ENCODE data around the gene SLC28A1. TPM values are rescaled to one million over a fixed set of nuclear protein-coding genes. Genes with fewer than 3 reads are reported as not detected.

SLC28A1 gene
- total RNA-seq, 1 donor from 2014 or later: 0.45 TPM

DNA sequence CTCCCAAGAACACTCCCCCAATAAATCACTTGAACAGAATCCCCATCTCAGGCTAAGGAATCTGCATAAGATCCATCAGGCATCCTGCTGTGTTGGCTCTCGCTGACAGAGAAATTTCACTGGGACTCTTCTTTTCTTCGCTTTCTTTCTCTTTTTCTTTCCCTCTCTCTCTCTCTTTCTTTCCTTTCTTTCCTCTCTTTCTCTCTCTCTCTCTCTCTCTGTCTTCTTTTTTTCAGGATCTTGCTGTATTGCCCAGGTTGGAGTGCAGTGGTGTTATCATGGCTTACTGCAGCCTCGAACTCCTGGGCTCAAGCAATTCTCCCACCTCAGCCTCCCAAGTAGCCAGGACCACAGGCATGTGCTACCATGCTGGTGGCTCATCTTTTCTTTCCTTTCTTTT lies 4.5 kb upstream of the SLC28A1 start:
- intact Hi-C loops (cut with DNase I): no loop called here
- no peak for ATAC-seq
- no peak for DNase-seq (ENCODE audit: low spot score)

DNA sequence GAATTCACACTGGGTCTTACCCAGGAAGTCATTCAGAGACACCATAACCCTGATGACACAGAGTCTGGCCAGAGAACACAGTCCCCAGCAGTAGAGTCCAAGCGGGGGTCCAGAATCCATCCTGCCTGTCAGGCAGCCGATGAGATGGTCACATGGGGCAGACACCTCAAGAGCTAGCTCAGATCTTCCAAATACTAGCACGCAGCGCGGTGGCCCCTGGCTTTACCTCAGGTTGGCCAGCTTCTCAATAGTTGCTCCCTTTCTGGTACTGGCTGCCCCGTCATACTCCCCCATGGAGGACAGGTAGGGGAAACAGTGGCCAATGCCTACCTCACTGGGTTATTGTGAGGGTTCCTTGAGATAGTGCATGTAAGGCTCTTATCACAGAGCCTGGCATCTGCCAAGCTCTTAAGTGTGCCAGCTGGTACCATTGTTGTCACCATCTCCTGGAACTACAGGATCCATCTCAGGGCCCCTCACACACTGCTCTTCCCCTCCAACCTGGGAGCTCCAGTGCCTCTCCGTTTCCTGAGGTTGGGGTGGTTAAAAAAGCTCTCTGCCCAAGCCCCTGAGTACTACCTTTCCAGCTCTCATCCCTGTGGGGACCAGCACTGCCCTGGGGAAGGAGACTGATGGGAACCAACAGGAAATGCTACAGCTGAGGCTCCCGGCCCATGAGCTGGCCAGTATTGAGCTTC lies 3.5 kb upstream of the SLC28A1 start:
- no peak for DNase-seq (ENCODE audit: low spot score)
- intact Hi-C loops (cut with DNase I): no loop called here
- no peak for ATAC-seq

DNA sequence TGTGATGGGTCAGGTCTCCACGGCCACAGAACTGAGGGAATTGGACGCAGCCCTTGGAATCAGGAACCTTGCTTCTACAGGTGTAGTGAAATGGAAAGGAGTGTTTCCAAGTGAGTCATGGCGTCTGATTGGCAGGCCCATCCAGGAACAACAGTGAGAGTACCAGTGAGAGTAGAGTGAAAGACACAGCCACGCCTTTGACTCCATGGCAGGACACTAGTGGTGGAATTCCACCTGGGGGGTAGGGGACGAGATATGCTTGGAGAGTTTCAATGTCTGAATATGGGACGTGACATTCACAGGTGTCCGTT lies 3.0 kb upstream of the SLC28A1 start:
- no peak for DNase-seq (ENCODE audit: low spot score)
- intact Hi-C loops (cut with DNase I): no loop called here
- ATAC-seq: no peak

DNA sequence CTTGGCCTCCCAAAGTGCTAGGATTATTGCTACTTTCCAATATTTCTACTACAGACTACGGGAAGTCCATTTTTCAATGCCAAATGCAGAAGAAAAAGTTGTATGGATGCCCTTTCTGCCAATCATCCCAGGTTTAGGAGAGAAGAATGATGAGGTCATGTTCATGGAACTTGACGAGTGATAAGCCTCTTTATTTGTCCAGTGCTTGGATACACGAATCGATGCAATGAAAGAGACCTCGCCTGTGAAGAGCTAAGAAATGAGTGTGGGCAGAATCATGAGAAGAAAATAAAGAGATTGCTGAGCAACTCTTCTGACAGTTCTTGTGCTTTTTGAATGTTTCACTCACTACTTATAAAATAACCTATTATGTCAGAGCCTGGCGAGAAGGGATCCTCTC lies 996 bp upstream of the SLC28A1 start:
- no peak for ATAC-seq
- no peak for DNase-seq (ENCODE audit: low spot score)
- intact Hi-C loops (cut with DNase I): no loop called here

DNA sequence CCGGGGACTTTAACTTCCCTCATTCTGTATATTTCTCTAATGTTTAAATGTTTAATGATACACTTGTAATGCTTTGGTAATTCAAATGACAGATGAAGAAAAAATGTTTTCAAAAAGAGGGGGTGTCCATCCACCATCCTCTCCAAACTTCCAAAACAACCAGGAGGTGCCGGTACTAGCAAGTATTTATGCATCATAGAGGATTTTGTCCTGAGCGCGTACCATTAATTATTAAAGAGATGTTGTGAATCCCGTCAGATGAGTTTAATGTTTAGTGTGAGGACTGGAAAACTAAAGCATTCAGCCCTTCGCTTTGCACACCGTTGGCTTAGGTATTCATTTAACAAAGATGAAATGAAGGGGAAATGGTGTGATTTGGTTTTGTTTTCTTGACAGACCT lies 1.3 kb downstream of the SLC28A1 start:
- ATAC-seq: no peak
- intact Hi-C loops (cut with DNase I): no loop called here
- DNase-seq (ENCODE audit: low spot score): no peak

DNA sequence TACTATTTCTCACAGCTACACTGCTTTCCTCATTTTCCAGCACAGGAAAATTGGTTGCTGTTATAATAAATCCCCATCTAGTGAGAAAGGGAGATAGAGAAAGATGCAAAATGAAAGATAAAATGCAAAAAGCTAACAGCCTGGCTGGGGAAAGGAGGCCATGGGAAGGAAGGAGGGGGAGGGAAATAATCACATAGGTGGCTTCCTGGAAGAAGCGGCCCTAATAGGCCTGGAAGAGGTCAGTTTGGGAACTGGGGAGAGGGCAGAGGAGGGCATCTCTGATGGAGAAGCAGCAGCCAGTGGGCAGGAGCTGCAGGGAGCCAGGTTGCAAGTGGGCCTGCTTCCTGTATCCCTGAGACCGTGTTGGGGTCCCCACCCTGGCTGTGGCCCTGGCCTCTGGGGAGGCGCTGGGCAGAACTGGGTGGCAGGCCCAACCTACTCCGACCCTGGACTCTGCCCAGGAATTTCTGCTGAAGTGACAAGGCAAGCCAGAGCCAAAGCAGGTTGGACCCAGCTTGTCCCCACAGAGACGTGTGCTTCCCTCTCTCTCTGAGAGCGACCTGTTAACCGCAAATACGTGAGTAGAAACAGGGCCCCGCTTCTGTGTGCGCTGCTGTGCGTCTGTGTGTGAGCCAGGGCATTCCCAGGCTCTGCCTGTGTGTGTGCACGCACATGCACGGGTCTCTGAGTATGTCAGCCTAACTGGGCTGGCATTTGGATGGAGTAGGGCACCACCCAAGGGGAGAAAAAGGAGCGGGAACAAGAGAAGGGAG lies 1.9 kb downstream of the SLC28A1 start:
- ATAC-seq: no peak
- DNase-seq (ENCODE audit: low spot score): no peak
- intact Hi-C loops (cut with DNase I): no loop called here

DNA sequence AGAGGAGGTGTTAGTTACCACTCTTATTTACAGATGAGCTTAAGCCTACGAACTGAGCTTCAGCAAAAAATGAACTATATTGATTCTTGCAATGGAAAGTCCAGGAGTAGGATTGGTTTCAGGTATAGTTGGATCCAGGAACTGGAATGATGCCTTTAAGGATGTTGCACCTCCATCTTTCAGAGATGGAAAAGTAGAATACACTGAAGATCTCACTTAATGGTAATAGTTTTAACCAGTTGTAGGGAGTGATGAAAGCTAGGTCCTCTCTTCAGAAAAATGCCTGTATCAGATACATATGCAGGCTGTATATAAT lies 2.5 kb downstream of the SLC28A1 start:
- intact Hi-C loops (cut with DNase I): no loop called here
- DNase-seq (ENCODE audit: low spot score) (no peak), ATAC-seq (no peak)

DNA sequence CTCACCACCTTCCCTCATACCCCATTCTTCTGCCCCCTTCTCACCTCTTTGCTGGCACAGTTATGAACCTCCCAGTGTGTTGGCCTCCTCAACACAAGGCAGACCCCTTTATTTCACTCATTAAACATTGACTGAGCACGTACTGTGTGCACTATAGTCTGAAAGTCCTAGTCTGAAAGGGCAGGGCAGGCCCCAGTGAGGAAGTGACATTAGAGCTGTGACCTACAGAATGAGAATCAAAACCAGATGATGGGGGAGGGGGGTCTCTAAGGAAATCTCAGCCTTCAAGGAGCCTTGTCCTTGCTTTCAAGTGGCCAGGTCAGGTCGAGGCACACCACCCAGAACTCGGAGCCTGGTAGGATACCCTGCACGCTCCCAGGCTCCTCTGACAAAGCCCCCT lies 3.5 kb downstream of the SLC28A1 start:
- DNase-seq (ENCODE audit: low spot score): no peak
- intact Hi-C loops (cut with DNase I): no loop called here

DNA sequence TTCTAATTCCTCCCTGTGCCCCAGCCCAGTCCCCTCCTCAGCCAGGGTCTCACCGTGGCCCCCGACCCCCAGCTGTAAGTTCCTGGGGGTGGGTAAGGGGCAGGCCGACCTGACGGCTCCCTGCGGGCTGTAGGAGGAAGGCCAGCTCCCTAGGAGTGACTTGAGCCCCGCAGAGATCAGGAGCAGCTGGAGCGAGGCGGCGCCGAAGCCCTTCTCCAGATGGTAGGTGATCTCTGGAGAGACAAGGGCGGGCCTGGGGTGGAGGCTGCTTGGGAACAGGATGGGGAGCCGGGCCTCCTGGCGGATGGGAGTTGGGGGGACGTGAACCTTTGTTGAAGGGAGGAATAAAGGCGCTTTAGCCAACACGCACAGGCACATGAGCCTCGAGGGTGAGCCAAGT lies 4.2 kb downstream of the SLC28A1 start:
- no peak for ATAC-seq
- intact Hi-C loops (cut with DNase I): no loop called here

More for the DNA sequence above, 3.5 kb downstream of the SLC28A1 start:
- no peak for ATAC-seq

DNA sequence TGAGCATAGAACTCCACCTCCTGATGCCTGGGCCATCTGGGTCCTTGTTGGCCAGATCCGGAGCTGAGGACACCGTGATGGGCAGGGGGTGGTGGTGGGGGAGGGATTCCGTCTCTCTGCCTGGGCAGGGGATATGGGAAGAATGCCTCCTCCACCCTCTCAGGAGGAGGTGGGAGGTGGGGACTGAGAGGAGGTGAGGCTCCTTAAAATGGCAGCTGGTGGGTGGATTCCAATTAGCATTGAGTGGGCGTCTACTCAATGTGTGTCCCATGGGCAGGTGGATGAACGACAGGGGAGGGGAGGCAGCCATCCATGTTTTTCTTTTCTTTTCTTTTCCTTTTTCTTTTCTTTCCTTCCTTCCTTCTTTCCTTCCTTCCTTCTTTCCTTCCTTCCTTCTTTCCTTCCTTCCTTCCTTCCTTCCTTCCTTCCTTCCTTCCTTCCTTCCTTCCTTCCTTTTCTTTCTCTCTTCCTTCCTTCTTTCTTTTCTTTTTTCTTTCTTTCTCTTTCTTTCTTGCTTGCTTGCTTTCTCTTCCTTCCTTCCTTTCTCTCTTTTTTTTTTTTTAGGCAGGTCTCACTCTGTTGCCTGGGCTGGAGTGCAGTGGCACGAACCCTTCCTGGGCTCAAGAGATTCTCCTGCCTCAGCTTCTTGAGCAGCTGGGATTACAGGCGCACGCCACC lies 5.0 kb downstream of the SLC28A1 start:
- intact Hi-C loops (cut with DNase I): no loop called here
- DNase-seq (ENCODE audit: low spot score): no peak
- no peak for ATAC-seq

More for the DNA sequence above, 4.2 kb downstream of the SLC28A1 start:
- DNase-seq (ENCODE audit: low spot score): no peak

DNA sequence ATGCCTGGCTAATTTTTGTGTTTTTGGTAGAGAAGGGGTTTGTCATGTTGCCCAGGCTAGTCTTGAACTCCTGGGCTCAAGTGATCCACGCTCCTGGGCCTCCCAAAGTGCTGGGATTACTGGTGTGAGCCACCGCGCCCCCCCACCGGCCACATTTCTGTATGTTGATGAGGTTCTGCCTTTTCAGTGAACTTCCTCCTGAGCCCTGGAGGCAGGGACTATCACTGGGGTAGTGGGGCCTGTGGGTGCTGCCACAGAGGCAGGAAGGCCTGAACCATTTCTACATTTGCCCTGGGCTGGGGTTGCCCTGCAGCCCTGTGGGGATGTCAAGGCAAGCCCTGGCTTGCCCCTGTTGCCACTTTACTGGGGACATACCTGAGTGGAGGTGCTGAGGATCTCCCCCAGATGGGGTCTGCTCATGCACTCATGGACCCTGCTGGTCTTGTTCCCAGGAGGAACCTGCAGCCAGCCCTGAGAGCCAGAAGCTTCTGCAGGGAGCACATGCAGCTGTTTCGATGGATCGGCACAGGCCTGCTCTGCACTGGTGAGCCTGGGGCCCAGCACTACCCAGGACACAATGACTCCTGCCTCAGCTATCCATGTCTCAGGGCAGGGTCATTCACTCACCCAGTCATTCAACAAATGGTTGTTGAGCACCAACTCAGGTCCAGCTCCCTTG lies 5.7 kb downstream of the SLC28A1 start:
- intact Hi-C loops (cut with DNase I): no loop called here
- DNase-seq (ENCODE audit: low spot score) (no peak), ATAC-seq (no peak)

DNA sequence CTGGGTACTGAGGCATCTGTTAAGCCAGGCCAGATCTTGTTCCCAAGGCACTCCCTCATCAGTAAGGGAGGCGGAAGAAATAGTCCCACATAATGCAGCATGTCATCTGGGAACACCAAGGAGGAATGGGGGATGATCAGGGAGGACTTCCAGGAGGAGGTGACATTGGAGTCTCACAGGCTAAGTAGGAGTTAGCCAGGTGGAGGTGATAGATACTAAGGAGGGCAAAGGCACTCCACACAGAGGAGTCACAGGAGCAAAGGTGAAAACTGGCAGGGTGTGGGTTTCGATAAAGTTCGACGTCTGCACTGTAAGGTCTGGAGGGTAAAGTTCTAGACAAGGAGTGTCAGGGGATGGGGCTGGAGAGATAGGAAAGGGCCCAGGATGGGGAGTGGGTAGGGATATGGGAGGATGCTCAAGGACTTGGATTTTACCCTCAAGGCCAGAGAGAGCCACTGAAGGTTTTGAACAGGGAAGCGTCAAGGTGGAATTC lies 6.3 kb downstream of the SLC28A1 start:
- no peak for DNase-seq (ENCODE audit: low spot score)
- intact Hi-C loops (cut with DNase I): no loop called here
- ATAC-seq: no peak

DNA sequence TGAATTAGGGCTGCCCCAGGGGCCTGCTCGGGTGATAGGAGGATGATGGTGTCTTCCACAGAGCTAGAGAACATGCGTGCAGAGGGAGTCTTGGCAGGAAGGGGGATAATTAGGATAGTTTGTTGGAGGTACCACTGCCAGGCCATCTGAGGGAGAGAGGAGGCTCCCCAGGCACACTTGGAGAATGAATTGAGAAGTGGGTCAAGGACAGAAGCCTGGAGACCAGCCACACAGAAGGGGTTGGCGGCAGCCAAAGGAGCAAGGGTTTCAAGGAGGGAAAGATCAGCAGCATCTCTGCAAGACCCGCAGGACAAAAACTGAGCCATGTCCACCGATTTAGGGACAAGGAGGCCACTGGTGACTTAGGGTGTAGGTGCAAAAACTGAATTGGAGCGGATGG lies 6.9 kb downstream of the SLC28A1 start:
- ATAC-seq: no peak

DNA sequence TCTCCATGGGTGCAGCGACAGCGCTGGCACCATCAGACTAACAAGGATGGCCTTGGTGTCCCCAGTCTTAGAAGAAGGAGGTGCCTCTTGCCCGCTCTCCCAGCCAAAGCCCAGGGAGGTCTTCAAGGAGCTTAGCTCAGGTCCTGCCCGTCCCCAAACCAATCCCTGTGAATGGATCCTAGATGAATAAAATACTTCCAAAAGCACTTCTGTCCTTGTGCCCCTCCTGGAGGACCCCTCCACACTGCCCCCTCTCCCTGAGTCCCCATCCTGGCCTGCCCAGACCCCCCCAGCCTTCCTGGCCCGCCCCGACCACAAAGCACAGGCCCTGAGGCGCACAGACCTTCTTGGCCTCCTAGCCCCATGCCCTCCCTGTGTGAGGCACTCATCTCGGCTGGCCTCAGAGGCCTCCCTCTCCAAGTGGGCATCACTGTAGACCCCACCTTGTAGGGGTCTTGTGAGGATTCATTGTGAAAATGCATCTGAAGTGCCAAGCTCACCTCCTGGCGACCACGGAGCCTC lies 8.4 kb downstream of the SLC28A1 start:
- intact Hi-C loops (cut with DNase I): no loop called here
- DNase-seq (ENCODE audit: low spot score) (no peak), ATAC-seq (no peak)

More for the DNA sequence above, 6.9 kb downstream of the SLC28A1 start:
- intact Hi-C loops (cut with DNase I): no loop called here
- DNase-seq (ENCODE audit: low spot score): no peak

DNA sequence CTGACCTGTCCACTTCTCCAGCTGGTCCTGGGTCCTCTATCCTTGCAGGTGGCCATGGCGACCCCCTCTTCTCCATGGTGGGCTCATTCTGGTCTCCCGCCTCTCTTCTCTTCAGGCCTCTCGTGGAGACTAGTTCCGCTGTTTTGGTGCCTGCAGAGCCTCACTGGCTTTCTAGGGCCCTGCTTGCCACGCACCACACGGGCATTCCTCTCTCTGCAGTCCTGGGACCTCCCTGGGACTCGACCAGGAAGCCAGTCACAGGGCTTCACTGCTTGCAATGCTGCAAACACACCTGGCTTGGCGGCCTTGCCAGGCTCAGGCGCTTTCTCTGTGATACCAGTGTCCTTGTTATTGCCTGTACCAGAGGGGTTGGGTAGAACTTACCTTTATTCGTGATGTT lies 9.1 kb downstream of the SLC28A1 start:
- no peak for ATAC-seq

DNA sequence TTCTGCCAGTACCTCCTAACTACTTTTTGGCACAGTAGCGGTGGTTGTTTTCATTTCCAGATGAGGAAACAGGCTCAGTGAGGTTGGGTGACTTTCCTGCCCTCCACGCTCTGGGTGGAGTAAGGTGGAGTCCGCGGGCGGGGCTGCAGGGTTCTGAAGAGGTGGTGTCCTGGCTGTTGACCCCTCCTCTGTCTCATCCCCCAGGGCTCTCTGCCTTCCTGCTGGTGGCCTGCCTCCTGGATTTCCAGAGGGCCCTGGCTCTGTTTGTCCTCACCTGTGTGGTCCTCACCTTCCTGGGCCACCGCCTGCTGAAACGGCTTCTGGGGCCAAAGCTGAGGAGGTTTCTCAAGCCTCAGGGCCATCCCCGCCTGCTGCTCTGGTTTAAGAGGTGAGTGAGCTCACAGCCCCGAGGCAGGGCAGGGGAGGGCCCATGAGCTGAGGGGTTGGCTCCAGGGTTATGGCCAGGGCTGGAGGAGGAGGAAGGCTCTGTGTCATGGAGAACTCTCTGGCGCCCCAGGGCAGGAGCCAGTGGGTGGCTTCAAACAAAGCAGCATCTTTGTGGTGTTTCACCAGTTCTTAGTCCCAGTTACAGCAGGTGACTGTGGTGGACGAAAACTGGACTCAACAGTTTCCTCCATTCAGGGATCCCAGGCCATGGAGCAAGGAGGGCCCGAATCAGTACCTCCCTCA lies 10.4 kb downstream of the SLC28A1 start:
- ATAC-seq: no peak
- intact Hi-C loops (cut with DNase I): no loop called here
- DNase-seq (ENCODE audit: low spot score): no peak

More for the DNA sequence above, 9.1 kb downstream of the SLC28A1 start:
- intact Hi-C loops (cut with DNase I): no loop called here
- no peak for DNase-seq (ENCODE audit: low spot score)

DNA sequence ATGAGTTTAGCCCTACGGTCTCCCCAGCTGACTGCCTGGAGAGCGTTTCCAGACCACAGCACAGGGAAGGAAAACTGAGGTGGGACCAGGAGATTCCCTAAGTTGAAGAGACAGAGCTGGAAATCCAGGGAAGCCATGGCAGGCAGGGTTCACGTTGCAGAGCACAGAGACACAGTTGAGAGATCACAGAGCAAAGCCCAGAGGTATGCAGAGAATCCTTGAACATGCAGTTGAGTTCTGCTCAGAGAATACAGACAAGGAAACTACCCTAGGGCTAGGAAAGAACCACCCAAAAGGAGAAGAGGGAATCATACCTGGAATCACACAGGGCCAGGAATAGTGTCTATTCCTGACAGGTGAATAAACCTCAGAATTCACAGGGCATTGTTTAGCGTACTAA lies 14.3 kb downstream of the SLC28A1 start:
- ATAC-seq (no peak), DNase-seq (ENCODE audit: low spot score) (no peak)
- intact Hi-C loops (cut with DNase I): no loop called here

DNA sequence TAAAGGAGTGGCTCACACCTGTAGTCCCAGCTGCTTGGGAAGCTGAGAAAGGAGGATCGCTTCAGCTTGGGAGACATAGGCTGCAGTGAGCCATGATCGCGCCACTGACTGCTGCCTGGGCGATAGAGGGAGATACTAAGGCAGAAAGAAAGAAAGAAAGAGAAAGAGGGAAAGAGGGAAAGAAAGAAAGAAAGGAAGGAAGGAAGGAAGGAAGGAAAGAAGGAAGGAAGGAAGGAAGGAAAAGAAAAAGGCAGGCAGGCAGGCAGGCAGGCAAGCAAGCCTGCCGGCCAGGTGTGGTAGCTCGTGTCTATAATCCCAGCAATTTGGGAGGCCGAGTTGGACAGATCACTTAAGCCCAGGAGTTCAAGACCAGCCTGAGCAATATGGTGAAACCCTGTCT lies 15.3 kb downstream of the SLC28A1 start:
- DNase-seq (ENCODE audit: low spot score): no peak
- intact Hi-C loops (cut with DNase I): no loop called here
- ATAC-seq: no peak

DNA sequence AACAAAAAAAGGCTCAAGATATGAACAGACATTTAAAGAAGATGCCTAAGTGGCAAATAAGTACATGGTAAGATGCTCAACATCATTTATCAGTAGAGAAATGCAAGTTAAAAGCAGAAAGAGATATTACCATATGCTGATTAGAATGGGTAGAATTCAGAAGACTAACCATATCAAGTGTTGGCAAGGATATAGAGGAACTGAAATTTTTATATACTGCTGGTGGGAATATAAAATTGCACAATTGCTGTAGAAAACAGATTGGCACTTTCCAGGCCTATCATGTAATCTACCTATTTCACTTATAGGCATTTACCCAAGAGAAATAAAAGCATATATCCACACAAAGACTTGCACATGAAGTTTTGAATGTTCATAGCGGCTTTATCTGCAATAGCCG lies 17.1 kb downstream of the SLC28A1 start:
- no peak for DNase-seq (ENCODE audit: low spot score)
- no peak for ATAC-seq
- intact Hi-C loops (cut with DNase I): no loop called here

All from sciatic nerve (tissue), 2 donors.